ENCODE data around the gene NACA. TPM values are rescaled to one million over a fixed set of nuclear protein-coding genes. Genes with fewer than 3 reads are reported as not detected.

The NACA gene
- total RNA-seq, 1 experiment from 2014 or later, result 896 TPM

GRCh38 chr12:56684745-56685359 lies 40.2 kb downstream of the NACA start:
- no TSS peak for BruUV-seq (replicated peaks)
- no peak overlapping the region for H3K9ac ChIP-seq (ENCODE audit: low read length)
- no peaks in the 10 kb centered on the region for H3K9me3 ChIP-seq (ENCODE audit: control insufficient read depth in 1 of 2, insufficient read depth in 1 of 2, low read depth in 1 of 2, low read length in 2 of 2)
- peak overlapping the region; percentile 13; the same call in 1 of the 2 replicates for H3K27ac ChIP-seq (ENCODE audit: low read depth, low read length)
- TF ChIP-seq SP1 (IDR thresholded peaks at IDR 0.05; ENCODE audit: low read depth) (no peak), EZH2 (IDR thresholded peaks at IDR 0.05) (no peak), SRF (IDR thresholded peaks at IDR 0.05; ENCODE audit: low read depth) (no peak), ZFX (IDR thresholded peaks at IDR 0.05) (no peak), POLR2AphosphoS5 (IDR thresholded peaks at IDR 0.05; ENCODE audit: low read depth, low read length) (no peak), EGR1 (IDR thresholded peaks at IDR 0.05; ENCODE audit: low read depth) (no peak), FOSL1 (IDR thresholded peaks at IDR 0.05; ENCODE audit: low read depth) (no peak), EZH2phosphoT487 (IDR thresholded peaks at IDR 0.05; ENCODE audit: borderline replicate concordance) (no peak), CEBPB (IDR thresholded peaks at IDR 0.05; ENCODE audit: low read depth) (no peak), ELF1 (IDR thresholded peaks at IDR 0.05; ENCODE audit: borderline replicate concordance, low read depth) (no peak), ZNF274 (IDR thresholded peaks at IDR 0.05; ENCODE audit: low read depth, low read length) (no peak), POLR2A (IDR thresholded peaks at IDR 0.05; ENCODE audit: borderline replicate concordance, extremely low read depth, insufficient read depth, insufficient read length) (no peak)
- peaks cover 20 to 25% of the 10 kb centered on the region in 2 experiments for H3K36me3 ChIP-seq (ENCODE audit: control insufficient read depth in 1 of 2, insufficient read depth in 2 of 2, low read length in 2 of 2)
- no peak overlapping the region for H2AFZ ChIP-seq (ENCODE audit: low read depth, low read length, poor library complexity, severe bottlenecking)
- H3K4me1 ChIP-seq (ENCODE audit: control insufficient read depth in 1 of 2, insufficient read depth in 2 of 2, low read length in 2 of 2), result peaks cover 3 to 50% of the 10 kb centered on the region in 2 experiments; a peak in 3 of 4 replicates
- no peak for DNase-seq (ENCODE audit: low read depth, low spot score)
- peaks cover 87% of the 10 kb centered on the region for H3K79me2 ChIP-seq (ENCODE audit: insufficient read depth, low read length)
- POLR2A ChIA-PET, result interaction anchor here (0.9 kb wide), 1 partner anchor 14 kb away, joined by 3 read pairs; no protein-coding TSS in a partner anchor
- no peak overlapping the region for H3K4me2 ChIP-seq (ENCODE audit: low read length)
- CTCF ChIA-PET, result interaction anchor here (1.2 to 2.4 kb wide), 2 partner anchors 9 to 48 kb away, joined by 3 to 7 read pairs; no protein-coding TSS in a partner anchor
- H3K27me3 ChIP-seq (ENCODE audit: insufficient read depth, low read length), result no peaks in the 10 kb centered on the region
- H3K4me3 ChIP-seq (replicated peaks in 1 of 2; ENCODE audit: low read depth in 1 of 2, low read length in 2 of 2), result no peak overlapping the region
- H4K20me1 ChIP-seq (ENCODE audit: insufficient read depth), result peaks cover 22% of the 10 kb centered on the region; the same call in 1 of the 2 replicates
- no peak for ATAC-seq
- intact Hi-C loops (cut with micrococcal nuclease), result no loop called here
- H3K9me2 ChIP-seq (ENCODE audit: insufficient read depth), result no peaks in the 10 kb centered on the region
- RAD21 ChIA-PET (ENCODE audit: low non-redundant PET in 1 of 2, low total read pairs in 2 of 2, uncharacterized antibody in 2 of 2, unreplicated experiment in 2 of 2), result no interaction called here

- no TSS peak for BruUV-seq (replicated peaks)
- no peak overlapping the region for H3K4me3 ChIP-seq (replicated peaks in 1 of 2; ENCODE audit: low read depth in 1 of 2, low read length in 2 of 2)
Measured at GRCh38 chr12:56682323-56682722, 42.8 kb downstream of the NACA start.

More at GRCh38 chr12:56682323-56682722, 42.8 kb downstream of the NACA start:
- Histone ChIP-seq H4K20me1 (ENCODE audit: insufficient read depth) (peaks cover 34% of the 10 kb centered on the region; the same call in 1 of the 2 replicates), H3K4me1 (ENCODE audit: control insufficient read depth in 1 of 2, insufficient read depth in 2 of 2, low read length in 2 of 2) (peaks cover 2 to 39% of the 10 kb centered on the region in 2 experiments; a peak in 3 of 4 replicates), H3K9me2 (ENCODE audit: insufficient read depth) (no peaks in the 10 kb centered on the region), H3K9ac (ENCODE audit: low read length) (no peak overlapping the region), H3K9me3 (ENCODE audit: control insufficient read depth in 1 of 2, insufficient read depth in 1 of 2, low read depth in 1 of 2, low read length in 2 of 2) (no peaks in the 10 kb centered on the region), H3K27me3 (ENCODE audit: insufficient read depth, low read length) (no peaks in the 10 kb centered on the region), H3K27ac (ENCODE audit: low read depth, low read length) (peak overlapping the region; percentile 26; the same call in 1 of the 2 replicates), H2AFZ (ENCODE audit: low read depth, low read length, poor library complexity, severe bottlenecking) (no peak overlapping the region), H3K36me3 (ENCODE audit: control insufficient read depth in 1 of 2, insufficient read depth in 2 of 2, low read length in 2 of 2) (peaks cover 26 to 27% of the 10 kb centered on the region in 2 experiments), H3K79me2 (ENCODE audit: insufficient read depth, low read length) (peaks cover 100% of the 10 kb centered on the region), H3K4me2 (ENCODE audit: low read length) (no peak overlapping the region)
- ATAC-seq (no peak), DNase-seq (ENCODE audit: low read depth, low spot score) (no peak)
- intact Hi-C loops (cut with micrococcal nuclease), result no loop called here
- ChIA-PET POLR2A (interaction anchor here (1.2 kb wide), 1 partner anchor 43 kb away, joined by 7 read pairs; the partner anchor contains the start of gene NACA), RAD21 (ENCODE audit: low non-redundant PET in 1 of 2, low total read pairs in 2 of 2, uncharacterized antibody in 2 of 2, unreplicated experiment in 2 of 2) (no interaction called here), CTCF (no interaction called here)
- TF ChIP-seq ZNF274 (IDR thresholded peaks at IDR 0.05; ENCODE audit: low read depth, low read length) (no peak), EZH2 (IDR thresholded peaks at IDR 0.05) (no peak), REST (IDR thresholded peaks at IDR 0.05; ENCODE audit: low read depth) (no peak), POLR2A (IDR thresholded peaks at IDR 0.05; ENCODE audit: borderline replicate concordance, extremely low read depth, insufficient read depth, insufficient read length) (no peak), ZFX (IDR thresholded peaks at IDR 0.05) (no peak), MAX (IDR thresholded peaks at IDR 0.05) (no peak), POLR2AphosphoS5 (IDR thresholded peaks at IDR 0.05; ENCODE audit: low read depth, low read length) (no peak), RAD21 (IDR thresholded peaks at IDR 0.05; ENCODE audit: low read depth) (no peak), SRF (IDR thresholded peaks at IDR 0.05; ENCODE audit: low read depth) (no peak), YY1 (IDR thresholded peaks at IDR 0.05; ENCODE audit: extremely low read depth, insufficient replicate concordance, low read depth, low read length) (no peak), FOSL1 (IDR thresholded peaks at IDR 0.05; ENCODE audit: low read depth) (no peak)

Measured in HCT116 (cell line).